GM23338 (cell line): Measurements from ENCODE around the gene RPL29. TPM values are rescaled to one million over a fixed set of nuclear protein-coding genes. Genes with fewer than 3 reads are reported as not detected.

Source experiments
- ATAC-seq: fragments of 200-7000 bp; cut with Tn5 transposase; 3 replicates; pipeline ENCODE4 v1.9.1; 2020
- DNase-seq: peaks from one replicate; pipeline ENCODE4 v3.0.0-alpha.2; 2015; ENCODE audit warnings: low spot score
- H2AFZ ChIP-seq: fragments of 200-600 bp; sonication (generic); 2 replicates; pipeline ENCODE4 v1.8.0; 2016; ENCODE audit warnings: antibody characterized with exemption, mild to moderate bottlenecking, moderate library complexity
- H3F3A ChIP-seq: fragments of 200-600 bp; sonication (generic); replicated peaks from 2 replicates; pipeline ENCODE4 v1.8.0; 2017; ENCODE audit warnings: antibody characterized with exemption, mixed run types, low read depth
- H3K27ac ChIP-seq: fragments of 200-600 bp; sonication (generic); 2 replicates; pipeline ENCODE4 v1.6.1; 2016; ENCODE audit warnings: low read depth
- H3K27me3 ChIP-seq: fragments of 200-600 bp; sonication (generic); 2 replicates; pipeline ENCODE4 v1.8.0; 2016; ENCODE audit warnings: mild to moderate bottlenecking, mixed run types, moderate library complexity; ENCODE audit not compliant: insufficient read depth
- H3K36me3 ChIP-seq: fragments of 200-600 bp; sonication (generic); 2 replicates; pipeline ENCODE4 v1.8.0; 2016; ENCODE audit warnings: mild to moderate bottlenecking; ENCODE audit not compliant: insufficient read depth
- H3K4me1 ChIP-seq: fragments of 200-600 bp; sonication (generic); 2 replicates; pipeline ENCODE4 v1.8.0; 2016; ENCODE audit warnings: mild to moderate bottlenecking, moderate library complexity; ENCODE audit not compliant: insufficient read depth
- H3K4me2 ChIP-seq: fragments of 200-600 bp; sonication (generic); 2 replicates; pipeline ENCODE4 v1.7.1; 2017; ENCODE audit warnings: mixed run types
- H3K4me3 ChIP-seq: fragments of 200-600 bp; sonication (generic); 2 replicates; pipeline ENCODE4 v1.6.1; 2016; ENCODE audit warnings: mixed run types
- H3K79me2 ChIP-seq: fragments of 200-600 bp; sonication (generic); replicated peaks from 2 replicates; pipeline ENCODE4 v1.8.0; 2017; ENCODE audit warnings: mild to moderate bottlenecking; ENCODE audit not compliant: insufficient read depth
- H3K9me2 ChIP-seq: fragments of 200-600 bp; sonication (generic); 2 replicates; pipeline ENCODE4 v1.8.0; 2017; ENCODE audit not compliant: insufficient read depth
- H4K20me1 ChIP-seq: fragments of 200-600 bp; sonication (generic); replicated peaks from 2 replicates; pipeline ENCODE4 v1.8.0; 2017; ENCODE audit warnings: mild to moderate bottlenecking; ENCODE audit not compliant: insufficient read depth
- H3K27ac Mint-ChIP-seq: 2 replicates; pipeline ENCODE4 v1.8.0; 2020; ENCODE audit warnings: inconsistent platforms, mild to moderate bottlenecking, moderate library complexity, mixed read lengths
- H3K27me3 Mint-ChIP-seq: 3 replicates; pipeline ENCODE4 v1.8.0; 2022; ENCODE audit warnings: low read depth, mild to moderate bottlenecking, moderate library complexity, mixed read lengths, inconsistent platforms; ENCODE audit not compliant: insufficient read depth, poor library complexity
- H3K36me3 Mint-ChIP-seq: 3 replicates; pipeline ENCODE4 v1.8.0; 2021; ENCODE audit warnings: low read depth, mild to moderate bottlenecking, inconsistent platforms, moderate library complexity, mixed read lengths
- H3K4me1 Mint-ChIP-seq: 3 replicates; pipeline ENCODE4 v1.8.0; 2020; ENCODE audit warnings: mild to moderate bottlenecking, inconsistent platforms, mixed read lengths
- H3K4me3 Mint-ChIP-seq: 3 replicates; pipeline ENCODE4 v1.8.0; 2021; ENCODE audit warnings: moderate library complexity, mild to moderate bottlenecking, inconsistent platforms, mixed read lengths
- H3K9me3 Mint-ChIP-seq: 3 replicates; pipeline ENCODE4 v1.8.0; 2020; ENCODE audit warnings: moderate library complexity, mild to moderate bottlenecking, inconsistent platforms, mixed read lengths
- CREB1 ChIP-seq: fragments of 250-450 bp; sonication (Bioruptor Pico); IDR thresholded peaks from 2 replicates; pipeline ENCODE4 v1.5.0; 2020; ENCODE audit warnings: low read depth, mild to moderate bottlenecking, moderate library complexity
- CTCF ChIP-seq, 2 experiments: fragments of 200-600 bp in 1 of 2; sonication (generic) in 1 of 2; conservative IDR thresholded peaks; 2 replicates each; pipeline versions ENCODE4 v1.5.1 to v1.6.1; 2016 to 2017; ENCODE audit warnings: antibody characterized with exemption in 2 of 2, low read depth in 2 of 2, mild to moderate bottlenecking in 2 of 2, moderate library complexity in 1 of 2
- EZH2 ChIP-seq: fragments of 200-600 bp; sonication (generic); IDR thresholded peaks from one replicate; pipeline ENCODE4 v1.8.0; 2017; ENCODE audit warnings: antibody characterized with exemption, mild to moderate bottlenecking, low read depth; ENCODE audit not compliant: unreplicated experiment
- STAT1 ChIP-seq: IDR thresholded peaks from one replicate; pipeline ENCODE4 v1.6.1; 2016; ENCODE audit warnings: antibody characterized with exemption; ENCODE audit not compliant: unreplicated experiment
- ZNF114 ChIP-seq: fragments of 250-450 bp; sonication (Bioruptor Pico); IDR thresholded peaks from 2 replicates; pipeline ENCODE4 v1.5.0; 2020; ENCODE audit warnings: mild to moderate bottlenecking, moderate library complexity
- ZNF462 ChIP-seq: fragments of 250-450 bp; sonication (Bioruptor Pico); IDR thresholded peaks from 2 replicates; pipeline ENCODE4 v1.5.0; 2020; ENCODE audit warnings: mild to moderate bottlenecking, moderate library complexity
- polyA plus RNA-seq: library from polyadenylated mRNA; unstranded; fragments of >200 nt; fragmentation: Nextera tagmentation; extraction: Ambion mirVana; gene quantifications from 2 replicates; pipeline ENCODE4 v1.2.1, GENCODE V29; 2016
- small RNA-seq: library from RNA; depleted of rRNA; stranded (forward); fragments of <200 nt; gene quantifications from one replicate; pipeline ENCODE3, GENCODE V24; 2014; ENCODE audit warnings: low replicate concordance
- total RNA-seq: library from RNA; depleted of rRNA; stranded (reverse); fragments of >200 nt; shearing (Covaris generic); gene quantifications from 2 replicates; pipeline ENCODE4 v1.2.3, GENCODE V29; 2014; rRNA removed

Gene RPL29
- total and polyA plus RNA-seq, 2 experiments from 2014 or later: 1,471 to 1,864 TPM

- H3K27me3 Mint-ChIP-seq: peaks cover 23% of the 10 kb centered on the region
- H3K4me3 ChIP-seq: no peak overlapping the region
- H3K9me2 ChIP-seq: no peaks in the 10 kb centered on the region
- H4K20me1 ChIP-seq: peaks cover 5% of the 10 kb centered on the region
- H3K36me3 ChIP-seq: 0 out of 2 replicates have a peak, but pooled peaks cover 4% of the 10 kb centered on the region
- no peak overlapping the region for H3K27ac Mint-ChIP-seq
- DNase-seq (no peak), ATAC-seq (no peak)
- H3F3A ChIP-seq: 0 out of 2 replicates have a peak, but pooled peaks cover 2% of the 10 kb centered on the region
- no peak overlapping the region for H3K4me2 ChIP-seq
- no peak for TF ChIP-seq CREB1 (CRISPR knock-in tag)
- no peak for TF ChIP-seq ZNF114 (CRISPR knock-in tag)
- no peak for TF ChIP-seq STAT1
- no peak for TF ChIP-seq CTCF (conservative IDR thresholded peaks at IDR 0.05; ENCODE audit: low read depth in 2 of 2)
- no peak for TF ChIP-seq ZNF462 (CRISPR knock-in tag)
- TF ChIP-seq EZH2: no peak
- H3K36me3 Mint-ChIP-seq: peaks cover 14% of the 10 kb centered on the region; the same call in 2 of the 3 replicates
- H3K4me1 Mint-ChIP-seq: peaks cover 14% of the 10 kb centered on the region
- H3K4me3 Mint-ChIP-seq: no peak overlapping the region; the same call in 2 of the 3 replicates
- H3K27ac ChIP-seq: no peak overlapping the region
- peaks cover 9% of the 10 kb centered on the region; the same call in 1 of the 2 replicates for H3K4me1 ChIP-seq
- H3K79me2 ChIP-seq: peaks cover 19% of the 10 kb centered on the region
- H2AFZ ChIP-seq: no peak overlapping the region
- no peaks in the 10 kb centered on the region for H3K27me3 ChIP-seq
- H3K9me3 Mint-ChIP-seq: no peaks in the 10 kb centered on the region
These were observed 51.2 kb downstream of the RPL29 start for GRCh38 chr3:51944451-51945021.

Small RNAs within 50 kb of the gene (small RNA-seq; reads per million reads assigned to genes)
- not detected for gene AC115284.1

Other genes starting within 250 kb of the RPL29 start
- gene IQCF6, start 216.7 kb downstream of the RPL29 start, total RNA-seq: not detected in 2 replicates
- not detected in 2 replicates for gene IQCF6, start 216.7 kb downstream of the RPL29 start, polyA plus RNA-seq
- not detected in 2 replicates for gene IQCF2, start 134.3 kb downstream of the RPL29 start, total RNA-seq
- not detected in 2 replicates for gene IQCF2, start 134.3 kb downstream of the RPL29 start, polyA plus RNA-seq
- gene IQCF5, start 120.3 kb downstream of the RPL29 start, total RNA-seq: not detected in 2 replicates
- not detected in 2 replicates for gene IQCF5, start 120.3 kb downstream of the RPL29 start, polyA plus RNA-seq
- not detected in 2 replicates for gene IQCF1, start 92.5 kb downstream of the RPL29 start, total RNA-seq
- not detected in 2 replicates for gene IQCF1, start 92.5 kb downstream of the RPL29 start, polyA plus RNA-seq
- 61.8 and 62.4 TPM in 2 replicates for gene RRP9, start 54.0 kb downstream of the RPL29 start, total RNA-seq
- gene RRP9, start 54.0 kb downstream of the RPL29 start, polyA plus RNA-seq: 68.1 and 71.3 TPM in 2 replicates
- gene PARP3, start 53.5 kb downstream of the RPL29 start, total RNA-seq: 1.1 and 3.1 TPM in 2 replicates
- 0.35 and 0.76 TPM in 2 replicates for gene PARP3, start 53.5 kb downstream of the RPL29 start, polyA plus RNA-seq
- 0.38 TPM in 1 of 2 replicates, not detected in the other for gene GPR62, start 40.5 kb downstream of the RPL29 start, total RNA-seq
- gene GPR62, start 40.5 kb downstream of the RPL29 start, polyA plus RNA-seq: 0.10 and 0.42 TPM in 2 replicates
- 26.8 and 37.6 TPM in 2 replicates for gene PCBP4, start 28.4 kb downstream of the RPL29 start, total RNA-seq
- gene PCBP4, start 28.4 kb downstream of the RPL29 start, polyA plus RNA-seq: 11.8 and 14.1 TPM in 2 replicates
- 8.0 and 11.1 TPM in 2 replicates for gene ABHD14B, start 21.8 kb downstream of the RPL29 start, total RNA-seq
- 5.8 and 8.9 TPM in 2 replicates for gene ABHD14B, start 21.8 kb downstream of the RPL29 start, polyA plus RNA-seq
- 4.3 and 7.8 TPM in 2 replicates for gene ABHD14A, start 20.8 kb downstream of the RPL29 start, total RNA-seq
- gene ABHD14A, start 20.8 kb downstream of the RPL29 start, polyA plus RNA-seq: 12.7 TPM in 2 replicates
- gene ACY1, start 12.4 kb downstream of the RPL29 start, total RNA-seq: 62.8 and 91.3 TPM in 2 replicates
- 35.8 and 38.4 TPM in 2 replicates for gene ACY1, start 12.4 kb downstream of the RPL29 start, polyA plus RNA-seq
- 14.7 and 15.8 TPM in 2 replicates for gene DUSP7, start 60.7 kb upstream of the RPL29 start, total RNA-seq
- 5.6 and 5.9 TPM in 2 replicates for gene DUSP7, start 60.7 kb upstream of the RPL29 start, polyA plus RNA-seq
- 26.7 and 33.0 TPM in 2 replicates for gene POC1A, start 158.5 kb upstream of the RPL29 start, total RNA-seq
- gene POC1A, start 158.5 kb upstream of the RPL29 start, polyA plus RNA-seq: 18.4 and 19.1 TPM in 2 replicates
- gene ALAS1, start 202.3 kb upstream of the RPL29 start, total RNA-seq: 37.7 and 42.8 TPM in 2 replicates
- gene ALAS1, start 202.3 kb upstream of the RPL29 start, polyA plus RNA-seq: 17.8 and 19.2 TPM in 2 replicates
- not detected in 2 replicates for gene TLR9, start 229.8 kb upstream of the RPL29 start, total RNA-seq
- not detected in 2 replicates for gene TLR9, start 229.8 kb upstream of the RPL29 start, polyA plus RNA-seq
- 120 and 123 TPM in 2 replicates for gene TWF2, start 243.3 kb upstream of the RPL29 start, total RNA-seq
- 38.6 and 38.9 TPM in 2 replicates for gene TWF2, start 243.3 kb upstream of the RPL29 start, polyA plus RNA-seq
- gene PPM1M, start 249.9 kb upstream of the RPL29 start, total RNA-seq: 1.8 and 4.0 TPM in 2 replicates
- 2.2 and 2.8 TPM in 2 replicates for gene PPM1M, start 249.9 kb upstream of the RPL29 start, polyA plus RNA-seq